ENCODE data around the gene BTBD7.

Gene BTBD7

GRCh38 chr14:93304771-93305170 is 28.1 kb downstream of the BTBD7 start:
- no peak for FAIRE-seq

DNA sequence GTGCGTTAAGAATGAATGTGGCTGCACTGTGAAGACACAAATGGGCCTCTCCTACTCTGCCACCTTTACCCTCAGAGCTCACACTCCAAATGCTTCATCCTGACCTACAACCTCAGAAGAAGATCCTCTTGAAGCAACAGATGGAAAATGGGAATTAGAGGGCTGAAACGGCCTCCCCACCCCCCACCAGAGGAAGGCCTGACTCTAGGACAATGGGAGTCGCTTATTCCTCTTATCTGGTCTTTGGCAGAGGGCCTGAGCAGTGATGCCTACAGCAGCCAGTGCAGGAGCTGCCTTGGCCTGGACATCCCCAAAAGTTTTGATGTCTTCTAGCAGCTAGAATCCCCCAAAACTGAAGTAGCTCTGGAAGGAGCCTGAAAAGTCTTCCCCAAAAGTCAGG is 29.2 kb downstream of the BTBD7 start:
- DNase-seq (ENCODE audit: extremely low spot score, insufficient read length, low read depth): no peak
- FAIRE-seq: no peak

More at GRCh38 chr14:93304771-93305170, 28.1 kb downstream of the BTBD7 start:
- no peak for DNase-seq (ENCODE audit: extremely low spot score, insufficient read length, low read depth)

GRCh38 chr14:93302688-93303581 is 29.9 kb downstream of the BTBD7 start:
- FAIRE-seq (no peak), DNase-seq (ENCODE audit: extremely low spot score, insufficient read length, low read depth) (no peak)

DNA sequence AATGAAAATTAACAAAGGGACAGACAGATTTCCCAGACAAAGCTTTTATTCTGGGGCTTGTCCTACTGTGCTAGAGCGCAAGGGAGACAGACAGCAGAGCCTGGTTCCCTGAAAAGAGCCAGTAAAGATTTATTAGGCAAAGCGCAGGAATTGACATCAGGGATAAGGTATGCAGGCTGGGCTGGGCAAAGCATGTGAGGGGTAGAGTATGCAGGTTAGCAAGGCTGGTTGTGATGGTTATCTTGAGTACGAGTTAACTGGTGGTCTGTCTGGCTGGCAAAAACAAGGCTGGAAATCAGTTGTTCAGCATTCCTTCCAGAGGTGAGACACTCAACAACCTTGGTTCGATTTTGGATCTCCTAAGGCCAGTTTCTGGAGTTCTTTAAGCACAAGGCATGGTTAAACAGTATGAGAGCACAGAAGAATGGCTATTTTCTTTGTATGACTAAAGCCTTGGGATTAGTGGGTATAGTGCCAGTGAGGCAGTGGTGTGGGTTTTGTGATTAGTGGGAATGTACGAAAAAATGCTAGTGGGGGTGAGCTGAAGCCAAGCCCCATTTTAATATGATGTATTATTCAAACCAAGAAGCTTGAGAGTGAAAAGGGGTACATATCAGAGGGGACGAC is 30.9 kb downstream of the BTBD7 start:
- FAIRE-seq (no peak), DNase-seq (ENCODE audit: extremely low spot score, insufficient read length, low read depth) (no peak)

DNA sequence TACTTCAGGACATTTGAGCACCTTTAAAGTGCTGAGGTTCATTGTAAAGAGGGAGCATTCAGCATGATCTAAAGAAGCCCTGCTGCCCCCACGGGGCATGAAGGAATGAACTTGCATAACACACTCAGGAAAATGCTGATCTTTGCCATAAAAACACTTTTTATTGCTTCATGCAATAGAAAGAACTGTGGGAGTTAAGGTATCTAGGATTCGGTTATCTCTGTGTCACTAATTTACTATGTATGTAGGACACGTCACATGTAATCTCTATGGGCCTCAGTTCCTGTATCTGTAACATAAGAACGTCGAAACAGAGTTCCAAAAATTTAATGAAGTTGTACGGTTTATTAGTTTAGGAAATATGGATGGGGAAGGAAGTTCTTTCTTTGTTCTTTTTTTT is 33.0 kb downstream of the BTBD7 start:
- no peak for DNase-seq (ENCODE audit: extremely low spot score, insufficient read length, low read depth)
- no peak for FAIRE-seq

DNA sequence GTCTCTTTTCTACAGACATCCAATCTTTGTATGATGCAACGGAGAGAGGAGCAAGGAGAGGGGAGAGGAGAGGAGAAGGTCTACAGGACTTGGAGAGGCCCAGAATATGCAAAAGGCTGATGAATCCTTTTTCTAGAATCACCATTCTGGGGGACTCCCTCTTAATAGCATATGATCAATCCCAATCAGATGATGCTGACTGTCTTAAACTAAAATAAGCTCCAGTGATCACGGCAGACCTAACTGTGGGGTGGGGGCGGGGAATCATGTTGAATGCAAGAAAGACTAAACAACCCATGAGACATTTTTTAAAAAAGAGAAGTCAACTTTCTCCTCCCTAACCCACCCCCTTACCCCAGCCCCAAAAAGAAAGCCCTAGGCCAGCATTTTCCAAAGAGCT is 33.4 kb downstream of the BTBD7 start:
- DNase-seq (ENCODE audit: extremely low spot score, insufficient read length, low read depth) (no peak), FAIRE-seq (no peak)

DNA sequence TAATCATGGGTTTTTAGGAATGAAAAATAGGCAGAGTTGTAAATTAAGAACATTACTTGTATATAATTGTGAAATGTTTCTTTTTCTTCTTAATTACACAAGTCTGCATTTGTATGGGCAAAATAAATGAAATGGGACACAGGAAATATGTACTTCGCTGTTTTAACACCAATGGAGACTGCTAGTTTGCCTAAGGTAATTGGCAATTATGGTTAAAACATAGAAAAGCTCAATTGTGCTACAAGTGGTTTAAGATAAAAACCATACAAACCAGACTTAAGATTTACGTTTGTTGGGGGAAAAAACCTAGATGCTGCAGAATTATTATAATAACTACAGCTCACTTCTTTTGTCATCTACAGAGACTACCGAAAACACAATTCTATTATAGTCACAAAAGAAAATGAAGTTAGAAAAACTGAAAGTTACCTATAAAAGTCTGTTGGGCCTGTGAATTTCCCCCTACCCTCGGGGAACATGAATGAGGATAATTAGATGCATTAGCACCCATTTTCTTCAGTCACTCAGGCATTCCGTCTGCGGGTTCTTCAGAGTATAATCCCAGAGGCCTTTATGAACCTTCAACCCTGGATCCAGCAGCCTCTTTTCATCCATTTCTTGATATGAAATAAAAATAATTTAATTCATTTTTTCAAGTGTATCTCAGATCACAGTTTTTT is 37.2 kb downstream of the BTBD7 start:
- peak; percentile 24 for FAIRE-seq
- DNase-seq (ENCODE audit: extremely low spot score, insufficient read length, low read depth): no peak

GRCh38 chr14:93286212-93286890 is 46.5 kb downstream of the BTBD7 start:
- FAIRE-seq (no peak), DNase-seq (ENCODE audit: extremely low spot score, insufficient read length, low read depth) (no peak)

GRCh38 chr14:93285044-93285443 is 47.8 kb downstream of the BTBD7 start:
- FAIRE-seq (peak; percentile 56), DNase-seq (ENCODE audit: extremely low spot score, insufficient read length, low read depth) (no peak)

GRCh38 chr14:93281937-93282336 is 50.9 kb downstream of the BTBD7 start:
- no peak for FAIRE-seq
- no peak for DNase-seq (ENCODE audit: extremely low spot score, insufficient read length, low read depth)

- FAIRE-seq (no peak), DNase-seq (ENCODE audit: extremely low spot score, insufficient read length, low read depth) (no peak)
Measured at GRCh38 chr14:93280743-93281142, 52.1 kb downstream of the BTBD7 start.

DNA sequence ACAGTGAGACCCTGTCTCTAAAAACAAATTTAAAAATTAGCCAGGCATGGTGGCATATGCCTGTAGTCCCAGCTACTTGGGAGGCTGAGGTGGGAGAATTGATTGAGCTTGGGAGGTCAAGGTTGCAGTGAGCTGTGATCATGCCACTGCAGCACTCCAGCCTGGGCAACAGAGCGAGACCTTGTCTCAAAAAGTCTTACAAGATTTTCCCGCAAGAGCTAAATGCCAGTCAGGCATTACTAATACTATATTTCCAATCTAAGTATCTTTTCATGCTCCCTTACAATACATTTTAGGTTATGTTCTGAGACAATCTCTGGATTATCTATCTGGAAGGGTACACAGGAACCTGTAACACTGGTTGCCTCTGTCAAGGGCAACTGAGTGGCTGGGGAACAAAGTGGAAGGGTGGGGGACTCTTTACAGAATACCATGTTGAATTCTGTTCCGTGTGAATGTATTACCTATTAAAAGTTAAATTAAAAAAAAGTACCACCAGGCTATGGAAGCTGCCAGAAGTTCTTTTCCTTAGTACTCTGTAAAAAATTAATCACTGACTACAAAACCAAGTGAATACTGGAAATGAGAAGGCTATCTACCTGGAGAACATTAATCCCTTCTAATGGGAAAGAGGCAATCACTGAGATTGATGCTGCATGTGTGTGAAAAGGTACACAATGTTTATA is 56.7 kb downstream of the BTBD7 start:
- no peak for DNase-seq (ENCODE audit: extremely low spot score, insufficient read length, low read depth)
- FAIRE-seq: no peak

GRCh38 chr14:93274055-93274806 is 58.6 kb downstream of the BTBD7 start:
- DNase-seq (ENCODE audit: extremely low spot score, insufficient read length, low read depth): no peak
- no peak for FAIRE-seq

DNA sequence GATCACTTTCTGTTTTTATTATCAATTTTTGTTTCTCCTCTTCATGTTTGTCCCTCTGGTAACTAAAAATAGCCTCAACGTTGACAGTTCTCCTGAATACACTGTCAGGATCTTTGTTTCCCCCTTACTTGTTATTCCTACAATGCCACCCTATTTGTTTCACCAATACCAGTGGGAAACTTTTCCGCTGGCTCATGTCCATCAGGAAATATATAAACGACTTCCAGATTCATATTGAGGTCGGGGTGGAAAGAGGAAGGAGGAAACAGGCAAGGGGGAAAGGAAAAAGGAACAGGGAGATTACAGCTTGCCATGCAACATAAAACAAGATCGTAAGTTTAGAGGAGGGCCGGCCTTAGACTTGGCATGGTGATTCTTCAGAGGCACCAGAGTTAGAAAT is 61.7 kb downstream of the BTBD7 start:
- FAIRE-seq (no peak), DNase-seq (ENCODE audit: extremely low spot score, insufficient read length, low read depth) (no peak)

DNA sequence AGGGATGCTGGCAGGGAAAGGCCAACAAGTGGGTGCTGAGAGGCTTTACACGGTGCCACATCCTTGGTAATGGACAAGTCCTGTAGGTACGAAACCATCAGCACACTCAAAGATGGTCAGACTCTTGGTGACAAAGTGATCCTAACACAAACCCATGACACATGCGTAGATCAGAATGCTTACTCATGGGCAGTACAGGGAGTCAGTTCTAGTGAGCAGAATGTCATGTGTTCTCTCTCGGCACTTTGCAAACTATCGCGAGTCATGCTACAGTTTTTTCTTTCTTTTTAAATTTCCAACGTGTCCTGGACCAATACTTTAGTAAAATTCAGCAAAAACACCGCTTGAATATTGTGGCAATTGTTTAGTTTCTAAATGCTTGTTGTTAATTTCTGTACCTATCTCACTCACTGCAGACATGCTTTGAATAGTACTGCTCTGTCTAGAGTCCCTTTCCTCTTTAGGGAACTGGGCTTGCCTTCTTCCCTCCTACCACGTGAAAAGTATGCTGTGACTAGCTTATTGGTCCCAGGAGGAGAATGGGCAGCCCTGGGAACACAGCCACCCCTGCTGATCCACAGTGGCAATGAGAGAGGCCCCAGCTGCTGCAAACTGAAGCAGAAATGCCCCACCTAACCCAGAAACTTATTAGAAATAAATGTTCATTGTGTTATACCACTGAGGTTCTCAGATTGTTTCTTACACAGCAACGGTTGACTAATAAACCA is 63.3 kb downstream of the BTBD7 start:
- DNase-seq (ENCODE audit: extremely low spot score, insufficient read length, low read depth): no peak
- FAIRE-seq: no peak

GRCh38 chr14:93268406-93268805 is 64.4 kb downstream of the BTBD7 start:
- FAIRE-seq (no peak), DNase-seq (ENCODE audit: extremely low spot score, insufficient read length, low read depth) (no peak)

GRCh38 chr14:93267149-93267711 is 65.6 kb downstream of the BTBD7 start:
- DNase-seq (ENCODE audit: extremely low spot score, insufficient read length, low read depth) (no peak), FAIRE-seq (no peak)

DNA sequence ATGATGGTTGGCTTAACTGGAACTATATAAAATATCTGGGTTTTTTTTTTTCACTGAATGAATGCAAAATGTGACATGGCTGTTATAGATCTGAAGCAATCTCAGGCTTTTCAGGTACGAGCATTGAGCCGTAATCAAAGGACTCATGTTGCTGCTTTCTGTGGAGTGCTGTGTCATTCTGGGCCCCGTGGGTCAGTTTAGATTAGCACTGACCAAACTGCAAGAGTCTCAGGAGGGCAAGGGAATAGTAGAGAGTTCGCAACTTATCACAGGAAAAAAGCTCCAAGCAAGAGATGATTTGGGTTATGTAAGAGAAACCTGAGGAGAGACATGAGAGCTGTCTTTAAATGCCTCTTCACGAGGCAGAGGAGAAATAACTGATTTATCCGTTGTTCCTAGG is 66.7 kb downstream of the BTBD7 start:
- DNase-seq (ENCODE audit: extremely low spot score, insufficient read length, low read depth) (no peak), FAIRE-seq (no peak)

Data from GM18507 (cell line).